Activated CD8-positive, alpha-beta T cell treated with anti-CD3 and anti-CD28 coated beads for 36 hours (primary cell): ENCODE measurements around the gene SPATA32. TPM values are rescaled to one million over a fixed set of nuclear protein-coding genes. Genes with fewer than 3 reads are reported as not detected.
A peak's percentile ranks its signal among the peaks of the same experiment; 100 is the strongest.

Source experiments
- ATAC-seq: fragments of 200-7000 bp; cut with Tn5 transposase; one replicate; pipeline ENCODE4 v1.10.0; 2021; ENCODE audit warnings: mild to moderate bottlenecking, moderate library complexity
- CTCF ChIA-PET: fragments of 350-600 bp; sonication (Branson Sonifier 250); formaldehyde crosslinking; loops from one replicate; lab custom pipeline; 2021; ENCODE audit warnings: antibody characterized with exemption; lab: Charles Lee
- POLR2A ChIA-PET: fragments of 350-600 bp; sonication (Branson Sonifier 250); formaldehyde crosslinking; loops from one replicate; lab custom pipeline; 2021; ENCODE audit warnings: antibody characterized with exemption; lab: Charles Lee
- DNase-seq: peaks from one replicate; pipeline ENCODE4 v3.0.0-alpha.2; 2020
- H3K27ac Mint-ChIP-seq: one replicate; pipeline ENCODE4 v1.8.0; 2021; ENCODE audit warnings: mild to moderate bottlenecking, mixed read lengths
- H3K27me3 Mint-ChIP-seq: one replicate; pipeline ENCODE4 v1.8.0; 2021; ENCODE audit warnings: mixed read lengths
- H3K36me3 Mint-ChIP-seq: one replicate; pipeline ENCODE4 v1.8.0; 2021; ENCODE audit warnings: low read depth, mixed read lengths
- H3K4me1 Mint-ChIP-seq: one replicate; pipeline ENCODE4 v1.8.0; 2021; ENCODE audit warnings: low read depth, mixed read lengths
- H3K4me3 Mint-ChIP-seq: one replicate; pipeline ENCODE4 v1.8.0; 2021; ENCODE audit warnings: mild to moderate bottlenecking, moderate library complexity, mixed read lengths
- H3K9me3 Mint-ChIP-seq: one replicate; pipeline ENCODE4 v1.8.0; 2021; ENCODE audit warnings: mixed read lengths
- CTCF ChIP-seq: fragments of 200-600 bp; IDR thresholded peaks from one replicate; pipeline ENCODE4 v1.8.0; 2022; ENCODE audit warnings: antibody characterized with exemption, mild to moderate bottlenecking
- intact Hi-C: fragments of 100-400 bp; cut with micrococcal nuclease; formaldehyde crosslinking; loops from one replicate; pipeline ENCODE4 v1.10.0; 2022
- total RNA-seq, 2 experiments: library from RNA; stranded (reverse); gene quantifications; one replicate each; pipeline ENCODE4 v1.2.3, GENCODE V29; 2021

SPATA32 gene
- total RNA-seq, 2 experiments from 2014 or later, result 0.27 to 0.63 TPM

- CTCF ChIA-PET, result interaction anchor here (0.7 to 2.7 kb wide), 7 partner anchors 10 to 126 kb away, joined by 3 to 11 read pairs (median 4); no protein-coding TSS in a partner anchor
- Mint-ChIP-seq H3K9me3 (no peaks in the 10 kb centered on the region), H3K27me3 (no peaks in the 10 kb centered on the region), H3K36me3 (peaks cover 14% of the 10 kb centered on the region), H3K4me3 (no peak overlapping the region), H3K4me1 (peaks cover 48% of the 10 kb centered on the region), H3K27ac (no peak overlapping the region)
- ATAC-seq (no peak), DNase-seq (no peak)
- no peak for TF ChIP-seq CTCF
- POLR2A ChIA-PET, result interaction anchor here (0.9 to 6.1 kb wide), 6 partner anchors 13 to 129 kb away, joined by 3 to 45 read pairs (median 4); partner anchors contain the start of gene HEXIM1
- intact Hi-C loops, result loop anchor here (5.0 kb wide), 1 partner anchor 38 kb away; the partner anchor contains the start of gene FMNL1
These were observed 1.6 kb downstream of the SPATA32 start for GRCh38 chr17:45260204-45260783.

GRCh38 chr17:45258981-45259380 is 2.9 kb downstream of the SPATA32 start:
- CTCF ChIA-PET, result interaction anchor here (0.8 to 2.7 kb wide), 12 partner anchors 8 to 126 kb away, joined by 3 to 11 read pairs (median 4); partner anchors contain the start of gene ACBD4

GRCh38 chr17:45257115-45257514 is 4.8 kb downstream of the SPATA32 start:
- Mint-ChIP-seq H3K27me3 (no peaks in the 10 kb centered on the region), H3K27ac (no peak overlapping the region), H3K9me3 (no peaks in the 10 kb centered on the region), H3K4me3 (no peak overlapping the region), H3K4me1 (peaks cover 55% of the 10 kb centered on the region), H3K36me3 (peaks cover 7% of the 10 kb centered on the region)
- CTCF ChIA-PET, result interaction anchor here (1.3 to 5.5 kb wide), 8 partner anchors 21 to 128 kb away, joined by 3 to 25 read pairs (median 12); partner anchors contain the start of gene ACBD4
- no peak for DNase-seq
- intact Hi-C loops, result no loop called here
- no peak for ATAC-seq
- TF ChIP-seq CTCF, result no peak
- POLR2A ChIA-PET, result interaction anchor here (0.8 to 6.1 kb wide), 3 partner anchors 10 to 196 kb away, joined by 4 to 45 read pairs (median 4); partner anchors contain the start of gene NMT1

More at GRCh38 chr17:45258981-45259380, 2.9 kb downstream of the SPATA32 start:
- Mint-ChIP-seq H3K27me3 (no peaks in the 10 kb centered on the region), H3K4me3 (no peak overlapping the region), H3K4me1 (peaks cover 53% of the 10 kb centered on the region), H3K9me3 (no peaks in the 10 kb centered on the region), H3K36me3 (peaks cover 9% of the 10 kb centered on the region), H3K27ac (no peak overlapping the region)
- DNase-seq (no peak), ATAC-seq (no peak)
- intact Hi-C loops, result no loop called here
- no peak for TF ChIP-seq CTCF
- POLR2A ChIA-PET, result interaction anchor here (1.0 to 6.1 kb wide), 6 partner anchors 12 to 55 kb away, joined by 3 to 45 read pairs (median 4); no protein-coding TSS in a partner anchor

- ChIA-PET POLR2A (interaction anchor here (0.8 to 6.1 kb wide), 5 partner anchors 9 to 195 kb away, joined by 3 to 45 read pairs (median 4); partner anchors contain the start of gene NMT1), CTCF (interaction anchor here (1.0 to 5.5 kb wide), 13 partner anchors 10 to 172 kb away, joined by 3 to 25 read pairs (median 5); partner anchors contain the start of genes ACBD4 and FMNL1)
- Mint-ChIP-seq H3K4me3 (no peak overlapping the region), H3K9me3 (no peaks in the 10 kb centered on the region), H3K36me3 (peaks cover 12% of the 10 kb centered on the region), H3K27ac (peak overlapping the region; percentile 73), H3K4me1 (peaks cover 58% of the 10 kb centered on the region), H3K27me3 (no peaks in the 10 kb centered on the region)
- intact Hi-C loops, result no loop called here
- peak; percentile 35 for ATAC-seq
- peak; percentile 49 for DNase-seq
- peak; percentile 37 for TF ChIP-seq CTCF
These were observed 5.6 kb downstream of the SPATA32 start for GRCh38 chr17:45256114-45256966.
